G401 (cell line): ENCODE results near the gene SMIM38. TPM values are rescaled to one million over a fixed set of nuclear protein-coding genes. Genes with fewer than 3 reads are reported as not detected.

Experiments used
- DNase-seq: peaks from one replicate; pipeline ENCODE4 v3.0.0-alpha.2; 2015; ENCODE audit warnings: low spot score
- in situ Hi-C: cut with HindIII; loops from 2 replicates; pipeline ENCODE4 v1.10.0; 2016; ENCODE audit warnings: low sequenced_read_pairs, mixed read lengths
- total RNA-seq: library from RNA; depleted of rRNA; stranded (reverse); fragments of >200 nt; shearing (Covaris generic); gene quantifications from 2 replicates; pipeline ENCODE4 v1.2.3, GENCODE V29; 2014

Gene SMIM38
- total RNA-seq, 1 experiment from 2014 or later = not detected

DNA sequence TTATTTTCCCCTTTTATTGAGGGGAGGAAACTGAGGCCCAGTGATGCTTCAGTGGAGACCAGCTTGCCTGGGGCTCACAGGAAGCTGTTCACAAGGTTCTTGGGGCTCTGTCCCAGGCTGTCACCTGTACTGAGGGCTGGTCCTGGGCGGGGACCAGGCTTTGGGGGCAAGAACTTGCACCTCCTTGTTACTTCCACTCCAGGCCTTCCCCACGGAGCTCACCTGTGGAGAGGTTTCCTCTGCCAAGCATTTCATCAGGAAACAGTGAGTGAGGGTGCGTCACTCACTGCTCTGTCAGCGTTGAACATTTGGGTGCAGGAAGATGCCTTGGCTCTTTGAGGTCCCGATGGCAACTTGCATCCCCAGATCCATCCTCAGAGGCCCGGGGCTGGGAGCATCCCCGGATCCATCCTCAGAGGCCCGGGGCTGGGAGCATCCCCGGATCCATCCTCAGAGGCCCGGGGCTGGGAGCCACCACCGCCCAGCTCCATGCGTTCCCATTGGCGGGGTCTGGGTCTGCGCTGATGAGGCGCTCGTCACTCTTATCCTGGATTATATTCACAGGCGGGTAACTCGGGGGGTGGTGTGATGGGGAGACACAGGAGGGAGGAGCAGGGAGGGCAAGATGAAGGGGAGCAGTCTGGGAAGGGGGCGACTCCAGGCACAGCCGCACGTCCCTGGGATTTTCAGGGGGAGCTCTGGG, 1.4 kb upstream of the SMIM38 start:
- in situ Hi-C loops = no loop called here
- no peak for DNase-seq

DNA sequence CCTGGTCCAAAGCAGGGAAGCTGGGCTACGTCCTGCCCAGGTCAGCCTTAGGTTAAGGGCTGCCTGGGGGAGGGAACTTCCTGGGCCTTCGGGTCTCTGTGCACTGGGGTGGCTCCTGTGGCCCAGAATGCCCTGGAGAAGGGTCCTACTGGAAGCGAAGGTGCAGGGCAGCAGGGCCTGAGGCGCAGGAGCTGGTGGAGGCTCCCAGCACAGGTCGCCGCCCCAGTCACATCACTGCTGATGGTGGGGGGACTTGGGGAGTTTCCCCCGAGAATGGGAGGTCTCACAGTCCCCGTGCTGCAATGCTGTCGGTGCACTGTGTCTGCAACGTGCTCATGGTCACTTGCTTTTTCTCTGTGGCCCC, 815 bp upstream of the SMIM38 start:
- in situ Hi-C loops = no loop called here
- no peak for DNase-seq

DNA sequence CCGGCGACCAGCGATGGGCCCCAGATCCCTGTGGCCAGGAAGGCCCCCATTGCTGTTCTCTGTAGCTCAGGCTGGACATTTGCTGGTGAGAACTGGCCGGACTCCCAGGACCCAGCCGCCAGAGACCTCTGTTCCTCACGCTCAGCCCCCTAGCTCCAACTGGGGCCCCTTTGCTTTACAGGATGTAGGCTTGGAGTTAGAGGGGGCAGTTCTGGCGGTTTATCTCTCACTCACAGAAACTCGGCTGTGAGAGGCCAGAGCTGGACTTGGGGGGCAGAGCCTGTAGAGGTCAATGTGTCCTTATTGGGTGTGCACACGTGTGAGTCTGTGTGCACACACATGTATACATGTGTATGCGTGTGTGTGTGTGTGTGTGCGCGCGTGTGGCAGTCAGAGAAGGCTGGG, 502 bp downstream of the SMIM38 start:
- in situ Hi-C loops = no loop called here
- no peak for DNase-seq

DNA sequence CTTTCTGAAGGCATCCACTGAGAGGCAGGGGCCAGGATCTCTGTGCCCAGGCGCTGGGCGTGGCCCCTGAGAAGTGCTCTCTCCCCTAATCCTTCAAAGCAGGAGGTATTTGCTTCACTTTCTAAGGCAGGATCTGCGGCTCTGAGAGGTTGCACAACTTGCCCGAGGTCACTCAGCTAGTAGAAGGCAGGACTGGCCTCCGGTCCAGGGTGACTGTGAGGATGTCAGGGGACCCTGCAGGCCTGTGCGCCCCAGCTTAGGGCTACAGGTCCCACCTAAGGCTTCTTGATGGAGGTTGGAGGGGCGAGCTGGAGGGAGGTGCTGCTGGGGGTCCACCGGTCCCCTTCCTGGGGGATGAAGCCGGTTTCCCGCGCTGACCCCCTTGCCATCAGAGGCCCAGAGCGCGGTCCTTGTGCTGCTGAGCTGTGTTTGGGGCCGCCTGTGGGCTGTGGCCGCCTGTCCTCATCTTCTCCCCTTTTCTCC, 979 bp downstream of the SMIM38 start:
- DNase-seq = no peak
- in situ Hi-C loops = no loop called here

GRCh38 chr11:69157156-69157821, 1.6 kb downstream of the SMIM38 start:
- in situ Hi-C loops = no loop called here
- peak; percentile 22 for DNase-seq

- in situ Hi-C loops = no loop called here
- DNase-seq = no peak
These were observed 2.1 kb downstream of the SMIM38 start for GRCh38 chr11:69157822-69158231.

GRCh38 chr11:69158301-69159149, 2.8 kb downstream of the SMIM38 start:
- DNase-seq = no peak

DNA sequence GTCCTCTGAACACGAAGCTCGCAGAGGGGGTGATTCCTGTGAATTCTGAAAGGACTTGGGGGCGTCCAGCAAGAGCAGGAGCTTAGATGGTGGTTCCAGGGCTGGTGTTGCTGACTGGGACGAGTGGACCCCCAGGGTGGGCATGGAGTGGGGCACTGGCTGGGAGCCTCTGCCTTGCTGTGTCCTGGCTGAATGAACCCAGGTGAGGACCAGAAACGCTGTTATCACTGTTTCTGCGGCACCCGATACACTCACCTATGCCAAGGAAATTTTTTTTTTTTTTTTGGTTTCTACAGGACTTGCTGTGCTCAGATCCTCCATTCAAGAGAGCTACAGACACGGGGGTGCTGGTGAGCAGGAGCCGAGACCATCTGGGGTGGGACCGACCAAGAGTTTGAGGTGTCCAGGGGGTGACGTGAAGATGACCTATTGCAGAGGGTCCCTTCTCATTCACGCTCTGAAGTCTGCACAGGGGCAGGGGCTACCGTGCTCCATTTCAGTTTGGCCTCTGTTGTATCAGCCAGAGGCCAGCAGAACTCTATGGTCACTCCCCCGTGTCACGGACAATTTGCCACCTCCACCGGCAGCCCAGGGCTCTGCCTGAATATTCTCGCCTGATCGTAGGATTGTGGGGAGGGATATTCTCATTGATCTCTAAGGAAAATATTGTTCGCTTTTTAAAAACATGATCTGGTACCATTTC, 3.6 kb downstream of the SMIM38 start:
- DNase-seq = no peak
- in situ Hi-C loops = no loop called here

More at GRCh38 chr11:69158301-69159149, 2.8 kb downstream of the SMIM38 start:
- in situ Hi-C loops = no loop called here

- DNase-seq = peak; percentile 12
- in situ Hi-C loops = no loop called here
These were observed 4.8 kb downstream of the SMIM38 start for GRCh38 chr11:69160296-69161116.

DNA sequence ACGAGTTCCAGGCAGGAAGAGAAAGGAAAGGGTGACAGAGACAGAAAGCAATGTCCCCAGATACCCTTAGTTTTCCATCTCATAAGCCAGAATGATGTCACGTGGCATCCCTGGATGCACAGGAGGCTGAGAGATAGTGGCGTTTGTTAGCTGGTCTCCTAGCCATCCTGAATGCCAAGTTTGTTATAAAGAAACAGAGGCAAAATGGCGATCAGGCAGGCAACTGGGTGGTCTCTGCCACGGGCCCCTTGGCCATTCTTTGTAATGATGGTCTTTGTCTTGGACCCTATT, 5.3 kb downstream of the SMIM38 start:
- in situ Hi-C loops = no loop called here
- peak; percentile 4 for DNase-seq

GRCh38 chr11:69162505-69162904, 6.8 kb downstream of the SMIM38 start:
- DNase-seq = no peak
- in situ Hi-C loops = no loop called here

GRCh38 chr11:69163842-69164241, 8.1 kb downstream of the SMIM38 start:
- DNase-seq = no peak
- in situ Hi-C loops = no loop called here

GRCh38 chr11:69164824-69165223, 9.1 kb downstream of the SMIM38 start:
- DNase-seq = no peak
- in situ Hi-C loops = no loop called here

DNA sequence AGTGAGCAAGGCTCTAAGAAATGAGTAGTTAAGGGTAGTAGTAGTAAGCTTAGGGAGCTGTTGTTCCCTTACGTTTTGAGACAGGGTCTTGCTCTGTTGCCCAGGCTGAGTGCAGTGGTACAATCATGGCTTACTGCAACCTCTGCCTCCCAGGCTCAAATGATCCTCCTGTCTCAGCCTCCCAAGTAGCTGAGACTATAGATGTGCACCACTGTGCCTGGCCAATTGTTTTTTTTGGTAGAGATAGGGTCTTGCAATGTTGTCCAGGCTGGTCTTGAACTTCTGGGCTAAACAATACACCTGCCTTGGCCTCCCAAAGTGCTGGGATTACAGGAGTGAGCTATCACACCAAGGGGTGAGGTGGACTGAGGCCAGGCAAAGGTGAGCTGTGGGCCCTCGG, 10.0 kb downstream of the SMIM38 start:
- no peak for DNase-seq
- in situ Hi-C loops = no loop called here

DNA sequence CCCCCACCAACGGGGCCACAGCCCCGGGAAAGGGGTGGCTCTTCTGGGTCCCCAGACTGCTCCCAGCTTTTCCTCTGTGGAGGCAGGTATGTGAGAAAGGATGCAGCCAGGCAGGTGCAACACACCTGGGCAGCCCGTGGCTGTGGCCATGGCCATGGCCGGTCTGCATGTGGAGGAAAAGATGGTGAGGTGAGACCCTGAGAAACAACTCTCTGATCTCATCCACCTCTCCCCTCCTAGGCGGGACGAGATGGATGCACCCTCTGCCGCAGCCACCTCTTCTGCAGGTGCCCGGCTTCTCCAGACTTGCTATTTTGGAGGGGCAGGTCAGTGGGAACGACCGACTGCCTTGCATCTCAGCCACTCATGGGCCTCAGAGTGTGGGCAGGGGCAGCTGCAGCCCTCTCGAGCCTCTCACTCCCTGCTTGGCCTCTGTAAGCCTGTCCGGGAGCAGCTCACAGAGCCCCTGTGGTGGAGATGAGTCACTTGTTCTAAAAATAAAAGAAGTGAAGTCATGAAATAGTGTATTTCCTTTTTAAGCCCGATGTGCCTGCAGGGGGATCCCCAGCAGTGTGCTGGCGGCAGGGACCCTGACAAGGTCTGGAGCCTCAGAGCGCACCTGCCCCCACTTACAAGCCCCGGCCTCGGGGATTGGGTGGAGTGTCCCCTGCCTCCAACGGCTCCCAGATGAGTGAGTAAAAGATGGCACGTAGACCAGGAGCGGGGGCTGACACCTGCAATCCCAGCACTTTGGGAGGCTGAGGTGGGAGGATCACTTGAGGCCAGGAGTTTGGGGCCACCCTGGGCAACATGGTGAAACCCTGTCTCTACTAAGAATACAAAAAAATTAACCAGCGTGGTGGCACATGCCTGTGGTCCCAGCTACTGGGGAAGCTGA, 10.7 kb downstream of the SMIM38 start:
- in situ Hi-C loops = no loop called here
- DNase-seq = peak; percentile 48

DNA sequence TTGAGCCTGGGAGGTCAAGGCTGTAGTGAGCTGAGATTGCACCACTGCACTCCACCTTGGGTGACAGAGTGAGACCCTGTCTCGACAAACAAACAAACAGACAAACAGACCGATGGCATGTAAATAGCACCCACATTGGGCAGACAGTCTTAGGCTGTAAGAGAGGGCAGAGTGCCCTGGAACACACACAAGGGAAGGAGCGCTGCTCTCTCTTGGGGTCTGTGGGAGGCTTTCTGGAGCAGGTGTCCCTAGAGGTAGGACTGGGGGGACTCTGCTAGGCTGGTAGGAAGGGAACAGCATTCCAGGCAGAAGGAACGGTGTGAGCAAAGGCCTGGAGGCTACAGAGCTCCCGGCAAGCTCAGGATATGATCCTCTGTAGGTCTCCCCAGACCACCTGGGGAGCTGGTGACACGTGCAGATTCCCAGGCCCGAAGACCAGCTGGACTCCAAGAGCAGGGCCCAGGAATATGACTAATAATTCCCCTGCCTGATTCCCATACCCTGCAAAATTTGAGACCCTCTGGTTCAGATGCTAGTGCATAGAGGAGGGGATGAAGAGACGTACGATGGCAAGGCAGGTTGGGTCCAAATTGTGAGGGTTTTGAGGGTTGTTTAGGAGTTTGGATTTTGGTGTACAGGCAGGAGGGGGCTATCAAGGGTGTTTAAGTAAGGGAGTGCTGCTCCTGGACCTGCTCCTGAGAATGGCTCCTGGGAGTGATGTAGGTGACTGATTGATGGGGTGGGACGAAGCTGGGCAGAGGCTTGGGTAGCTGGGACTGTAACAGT, 11.6 kb downstream of the SMIM38 start:
- in situ Hi-C loops = no loop called here
- DNase-seq = no peak
